Neuronal stem cell (in vitro differentiated cells): ENCODE results near the gene CYB5R3.
A peak's percentile ranks its signal among the peaks of the same experiment; 100 is the strongest.
"Not testable (repeated sequence)": the region's sequence is repeated elsewhere in the genome, so short reads cannot be mapped to it uniquely, and the experiment has no call there.

Source experiments
- DNase-seq: peaks from one replicate; pipeline ENCODE4 v3.0.0-alpha.2; 2013; ENCODE audit warnings: low spot score
- H2AFZ ChIP-seq: one replicate; pipeline ENCODE4 v1.6.1; 2013; ENCODE audit warnings: mild to moderate bottlenecking, low read length, inconsistent platforms
- H2AK5ac ChIP-seq: 2 replicates; pipeline ENCODE4 v1.6.1; 2013; ENCODE audit warnings: low read depth, mild to moderate bottlenecking, inconsistent platforms, low read length, moderate library complexity, mixed read lengths
- H2BK120ac ChIP-seq: 2 replicates; pipeline ENCODE4 v1.6.1; 2013; ENCODE audit warnings: low read depth, mild to moderate bottlenecking, inconsistent platforms, low read length, moderate library complexity, mixed read lengths
- H2BK12ac ChIP-seq: one replicate; pipeline ENCODE4 v1.6.1; 2013; ENCODE audit warnings: low read length, inconsistent platforms
- H2BK15ac ChIP-seq: 2 replicates; pipeline ENCODE4 v1.6.1; 2013; ENCODE audit warnings: mild to moderate bottlenecking, low read length, inconsistent platforms, mixed read lengths
- H2BK5ac ChIP-seq: one replicate; pipeline ENCODE4 v1.6.1; 2013; ENCODE audit warnings: inconsistent platforms, mild to moderate bottlenecking, low read length, moderate library complexity
- H3K14ac ChIP-seq: one replicate; pipeline ENCODE4 v1.6.1; 2013; ENCODE audit warnings: low read length, inconsistent platforms
- H3K18ac ChIP-seq: 2 replicates; pipeline ENCODE4 v1.6.1; 2013; ENCODE audit warnings: low read length, inconsistent platforms
- H3K23ac ChIP-seq: 2 replicates; pipeline ENCODE4 v1.6.1; 2013; ENCODE audit warnings: low read depth, mild to moderate bottlenecking, mixed read lengths, low read length, inconsistent platforms; ENCODE audit not compliant: poor library complexity
- H3K27ac ChIP-seq: replicated peaks from 3 replicates; pipeline ENCODE4 v1.5.1; 2013; ENCODE audit warnings: low read length, inconsistent platforms
- H3K27me3 ChIP-seq, 3 experiments: 2 replicates each; pipeline ENCODE4 v1.6.1; 2013; ENCODE audit warnings: low read length in 3 of 3, mild to moderate bottlenecking in 2 of 3, inconsistent platforms in 1 of 3, low read depth in 1 of 3, mixed read lengths in 1 of 3, moderate library complexity in 1 of 3; ENCODE audit not compliant: control insufficient read depth in 3 of 3, insufficient read depth in 3 of 3
- H3K36me3 ChIP-seq, 2 donors: replicated peaks in 1 of 2; 2 replicates each; pipeline ENCODE4 v1.6.1; 2013; ENCODE audit warnings: low read length in 2 of 2; ENCODE audit not compliant: control insufficient read depth in 2 of 2, insufficient read depth in 2 of 2
- H3K4ac ChIP-seq: 2 replicates; pipeline ENCODE4 v1.6.1; 2013; ENCODE audit warnings: inconsistent platforms, mild to moderate bottlenecking, low read length, moderate library complexity
- H3K4me1 ChIP-seq, 2 donors: 1 replicate in 1 of 2; 2 replicates in 1 of 2; pipeline ENCODE4 v1.6.1; 2013; ENCODE audit warnings: low read length in 2 of 2, low read depth in 1 of 2; ENCODE audit not compliant: control insufficient read depth in 2 of 2, insufficient read depth in 1 of 2
- H3K4me2 ChIP-seq: one replicate; pipeline ENCODE4 v1.6.1; 2013; ENCODE audit warnings: mild to moderate bottlenecking, low read length, inconsistent platforms; ENCODE audit not compliant: insufficient read depth, poor library complexity, severe bottlenecking
- H3K4me3 ChIP-seq, 2 donors: 2 replicates each; pipeline ENCODE4 v1.5.1; 2013; ENCODE audit warnings: low read length in 2 of 2, mild to moderate bottlenecking in 2 of 2, inconsistent platforms in 1 of 2, moderate library complexity in 1 of 2
- H3K79me1 ChIP-seq: one replicate; pipeline ENCODE4 v1.6.1; 2013; ENCODE audit warnings: low read depth, mild to moderate bottlenecking, inconsistent platforms, low read length, moderate library complexity
- H3K9ac ChIP-seq: one replicate; pipeline ENCODE4 v1.6.1; 2013; ENCODE audit warnings: mild to moderate bottlenecking, low read depth, low read length, inconsistent platforms; ENCODE audit not compliant: poor library complexity
- H3K9me3 ChIP-seq, 2 donors: replicated peaks in 1 of 2; 2 replicates each; pipeline versions ENCODE3 to v1.6.1; 2013; ENCODE audit warnings: low read length in 2 of 2, mild to moderate bottlenecking in 2 of 2, inconsistent platforms in 1 of 2, low read depth in 1 of 2, mixed read lengths in 1 of 2, moderate library complexity in 1 of 2; ENCODE audit not compliant: control insufficient read depth in 2 of 2, insufficient read depth in 1 of 2
- H4K8ac ChIP-seq: one replicate; pipeline ENCODE4 v1.6.1; 2013; ENCODE audit warnings: low read depth, mild to moderate bottlenecking, inconsistent platforms, low read length, moderate library complexity
- H4K91ac ChIP-seq: one replicate; pipeline ENCODE4 v1.6.1; 2013; ENCODE audit warnings: low read length, low read depth, mild to moderate bottlenecking, inconsistent platforms; ENCODE audit not compliant: poor library complexity
- whole genome bisulfite sequencing, 2 donors: extraction: QIAGEN DNeasy Blood & Tissue Kit; methylation state at CpG; one replicate each; pipeline ENCODE4 v1.1.7; 2013; ENCODE audit warnings: missing lambda C conversion rate in 2 of 2, mixed read lengths in 1 of 2; ENCODE audit not compliant: insufficient read length in 2 of 2, insufficient replicate concordance in 1 of 2; ENCODE audit errors: extremely low coverage in 2 of 2; 5-methylcytosine and 5-hydroxymethylcytosine counted together

CYB5R3 gene

DNA sequence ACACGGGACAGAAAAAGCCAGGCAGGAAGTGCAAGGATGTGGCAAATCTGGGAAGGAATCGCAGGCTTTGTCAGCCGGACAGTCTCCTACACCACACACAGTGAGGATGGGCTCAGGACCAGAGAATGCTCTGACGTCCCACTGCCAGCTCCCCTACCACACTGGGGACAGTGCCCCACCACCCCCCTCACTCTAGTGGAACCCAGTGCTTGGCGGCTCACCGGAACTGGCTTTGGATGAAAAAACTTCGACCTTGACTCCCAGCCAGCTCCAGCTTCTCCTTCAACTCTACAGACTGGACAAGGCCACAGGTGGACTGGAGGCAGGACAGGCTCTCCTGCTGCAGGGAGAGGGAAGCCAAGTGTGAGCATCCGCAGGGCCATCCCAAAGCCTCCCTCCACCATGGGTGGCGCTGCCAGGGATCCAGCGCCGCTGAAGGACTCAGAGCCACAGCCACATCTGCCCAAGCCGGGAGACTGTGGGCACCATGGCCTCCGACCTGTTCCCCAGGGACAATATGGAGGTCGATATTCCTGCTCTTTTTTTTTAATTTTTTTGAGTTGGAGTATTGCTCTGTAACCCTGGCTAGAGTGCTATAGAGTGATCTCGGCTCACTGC, 71.5 kb downstream of the CYB5R3 start:
- Histone ChIP-seq H3K4me2 (no peak overlapping the region), H3K9ac (no peak overlapping the region), H3K4me1 (peaks cover 3 to 8% of the 10 kb centered on the region in 2 donors), H2BK120ac (no peak overlapping the region), H3K4me3 (peak overlapping the region in 1 of 2 donors; percentile 47), H3K79me1 (peaks cover 3% of the 10 kb centered on the region), H2AFZ (no peak overlapping the region), H2AK5ac (no peak overlapping the region), H3K4ac (no peak overlapping the region), H3K27me3 (no peaks in the 10 kb centered on the region), H2BK12ac (peak overlapping the region; percentile 41), H3K36me3 (peaks cover 24 to 45% of the 10 kb centered on the region in 2 donors), H3K27ac (no peak overlapping the region), H4K8ac (no peak overlapping the region), H2BK15ac (no peak overlapping the region), H3K18ac (no peak overlapping the region), H3K9me3 (no peaks in the 10 kb centered on the region), H3K23ac (no peak overlapping the region), H3K14ac (no peak overlapping the region), H4K91ac (no peak overlapping the region), H2BK5ac (no peak overlapping the region)
- no CpG with 5 or more reads among the region's 15 CpGs for WGBS, 2 donors
- no peak for DNase-seq

DNA sequence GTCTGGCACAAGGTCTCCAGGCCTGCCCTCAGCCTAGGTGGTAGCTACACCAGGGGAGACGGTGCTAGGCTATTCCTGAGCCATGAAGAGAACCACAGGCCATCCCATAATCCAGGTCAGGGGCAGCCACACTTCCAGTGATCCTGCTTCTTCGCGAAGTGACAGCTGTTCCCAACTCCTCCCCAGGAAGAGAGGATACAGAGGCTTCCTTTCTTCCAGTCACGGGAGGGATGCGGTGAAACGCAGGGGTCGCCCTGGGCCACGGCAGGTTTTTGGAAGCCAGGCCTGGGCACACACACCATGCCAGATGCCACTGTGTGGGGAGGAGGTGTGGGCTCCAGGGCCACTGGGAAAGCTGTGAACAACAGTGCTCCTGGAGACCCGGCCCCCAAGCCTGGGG, 72.1 kb downstream of the CYB5R3 start:
- H3K4me3 ChIP-seq, H3K4me1 ChIP-seq, H2AFZ ChIP-seq, H3K14ac ChIP-seq, H3K4me2 ChIP-seq, H3K27ac ChIP-seq, H3K18ac ChIP-seq, H2AK5ac ChIP-seq, H4K91ac ChIP-seq, H2BK12ac ChIP-seq, H3K23ac ChIP-seq, H2BK5ac ChIP-seq, DNase-seq, H2BK15ac ChIP-seq, H4K8ac ChIP-seq, H3K9me3 ChIP-seq, H3K27me3 ChIP-seq, H3K9ac ChIP-seq, H2BK120ac ChIP-seq, H3K79me1 ChIP-seq, H3K4ac ChIP-seq: not testable (repeated sequence)
- no CpG with 5 or more reads among the region's 9 CpGs for WGBS, 2 donors
- H3K36me3 ChIP-seq, result peaks cover 24 to 50% of the 10 kb centered on the region in 2 donors

DNA sequence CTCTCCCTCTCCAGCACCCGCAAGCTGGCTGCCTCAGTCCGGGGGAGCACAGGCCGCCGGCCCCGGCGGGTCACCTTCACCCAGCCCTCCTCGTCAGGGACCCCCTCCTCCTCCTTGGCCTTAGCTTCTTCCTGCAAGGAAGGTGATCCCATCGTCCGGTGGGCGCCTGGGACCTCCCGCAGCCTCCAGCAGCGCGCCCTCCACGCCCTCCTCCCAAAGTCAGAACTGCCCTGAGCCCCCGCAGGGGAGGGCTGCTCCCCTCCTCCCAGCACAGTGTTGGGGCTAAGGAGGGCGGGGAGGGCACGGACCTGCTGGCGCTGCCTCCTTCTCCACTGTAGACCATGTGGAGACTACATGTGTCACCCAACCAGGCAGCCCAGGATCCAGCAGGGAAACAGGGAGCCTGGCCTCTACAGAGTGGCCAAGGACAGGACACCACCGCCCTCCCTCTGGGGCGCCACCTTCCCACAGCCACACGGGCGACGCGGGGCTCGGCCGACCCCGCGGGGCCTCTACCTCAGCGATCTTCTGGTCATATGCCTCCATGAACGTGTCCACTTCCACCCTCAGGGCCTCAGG, 73.1 kb downstream of the CYB5R3 start:
- H3K23ac ChIP-seq, H2BK120ac ChIP-seq, H4K91ac ChIP-seq, H2BK12ac ChIP-seq, H3K27me3 ChIP-seq, H2AFZ ChIP-seq, H3K4ac ChIP-seq, H3K4me1 ChIP-seq, H3K14ac ChIP-seq, DNase-seq, H3K18ac ChIP-seq, H3K4me3 ChIP-seq, H3K4me2 ChIP-seq, H3K27ac ChIP-seq, H3K9me3 ChIP-seq, H2AK5ac ChIP-seq, H4K8ac ChIP-seq, H3K79me1 ChIP-seq, H2BK15ac ChIP-seq, H3K9ac ChIP-seq, H2BK5ac ChIP-seq: not testable (repeated sequence)
- WGBS, 2 donors, result no CpG with 5 or more reads among the region's 30 CpGs
- H3K36me3 ChIP-seq, result peaks cover 28 to 56% of the 10 kb centered on the region in 2 donors

DNA sequence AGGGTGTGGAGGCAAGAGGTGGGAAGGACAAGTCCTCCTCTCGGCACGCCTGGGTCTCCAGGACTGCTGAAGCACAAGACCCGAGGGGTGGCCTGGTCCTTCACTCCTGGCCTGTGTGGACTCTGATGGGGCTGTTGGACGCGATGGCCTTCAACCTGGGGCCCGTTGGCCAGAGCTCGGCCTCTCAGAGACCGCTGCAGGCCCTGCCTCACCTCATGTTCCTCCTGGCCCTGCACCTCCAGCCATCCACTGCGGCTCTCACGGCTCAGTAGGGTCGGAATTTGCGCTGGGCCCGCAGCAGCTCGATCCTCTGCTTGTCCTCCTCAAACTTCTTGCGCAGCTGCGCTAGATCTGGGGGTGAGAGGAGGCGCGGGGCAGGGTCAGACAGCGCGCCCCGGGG, 74.7 kb downstream of the CYB5R3 start:
- not testable (repeated sequence) for H3K4ac ChIP-seq, H3K4me2 ChIP-seq, H3K4me1 ChIP-seq, H3K79me1 ChIP-seq, H3K23ac ChIP-seq, H3K27ac ChIP-seq, H2BK12ac ChIP-seq, H2BK120ac ChIP-seq, H2AFZ ChIP-seq, H3K9me3 ChIP-seq, H4K8ac ChIP-seq, H3K27me3 ChIP-seq, DNase-seq, H3K18ac ChIP-seq, H2BK15ac ChIP-seq, H3K9ac ChIP-seq, H2AK5ac ChIP-seq, H3K14ac ChIP-seq, H3K4me3 ChIP-seq, H4K91ac ChIP-seq, H2BK5ac ChIP-seq
- no CpG with 5 or more reads among the region's 21 CpGs for WGBS, 2 donors
- peaks cover 28 to 58% of the 10 kb centered on the region in 2 donors for H3K36me3 ChIP-seq
